Small intestine (tissue), 7 donors: ENCODE results near the gene HOXD11. TPM values are rescaled to one million over a fixed set of nuclear protein-coding genes. Genes with fewer than 3 reads are reported as not detected.

Source experiments
- DNase-seq, 2 donors: peaks; one replicate each; pipeline versions ENCODE4 v3.0.0 to v3.0.0-alpha.2; 2013
- FAIRE-seq: peaks from 2 replicates; lab custom pipeline; 2012; peaks lifted over from hg19 to GRCh38; lab: Jason Lieb, UNC
- H3K27ac ChIP-seq, 3 donors: one replicate each; pipeline ENCODE4 v1.5.1; 2013; ENCODE audit warnings: low read length in 2 of 3, mild to moderate bottlenecking in 2 of 3, control low read depth in 1 of 3, inconsistent platforms in 1 of 3, low read depth in 1 of 3, moderate library complexity in 1 of 3
- H3K27me3 ChIP-seq, 3 donors: one replicate each; pipeline ENCODE4 v1.6.1; 2013; ENCODE audit warnings: low read length in 3 of 3, inconsistent platforms in 1 of 3; ENCODE audit not compliant: control insufficient read depth in 3 of 3, insufficient read depth in 3 of 3
- H3K36me3 ChIP-seq, 3 donors: one replicate each; pipeline ENCODE4 v1.6.1; 2013; ENCODE audit warnings: low read length in 3 of 3, inconsistent platforms in 1 of 3, low read depth in 1 of 3, mild to moderate bottlenecking in 1 of 3, moderate library complexity in 1 of 3; ENCODE audit not compliant: control insufficient read depth in 3 of 3, insufficient read depth in 2 of 3
- H3K4me1 ChIP-seq, 3 donors: one replicate each; pipeline ENCODE4 v1.6.1; 2013; ENCODE audit warnings: low read length in 2 of 3, inconsistent platforms in 1 of 3, low read depth in 1 of 3, mild to moderate bottlenecking in 1 of 3, moderate library complexity in 1 of 3; ENCODE audit not compliant: control insufficient read depth in 3 of 3, insufficient read depth in 2 of 3
- H3K4me3 ChIP-seq, 3 donors: one replicate each; pipeline ENCODE4 v1.5.1; 2013; ENCODE audit warnings: low read length in 3 of 3, control low read depth in 1 of 3, inconsistent platforms in 1 of 3, low read depth in 1 of 3, mild to moderate bottlenecking in 1 of 3, moderate library complexity in 1 of 3
- H3K9me3 ChIP-seq, 2 donors: one replicate each; pipeline ENCODE4 v1.6.1; 2013; ENCODE audit warnings: low read depth in 1 of 2, low read length in 1 of 2; ENCODE audit not compliant: control insufficient read depth in 2 of 2, insufficient read depth in 1 of 2
- WGBS, 3 donors: extraction: QIAGEN DNeasy Blood & Tissue Kit; methylation state at CpG; one replicate each; pipeline ENCODE4 v1.1.7; 2013; 5-methylcytosine and 5-hydroxymethylcytosine counted together
- polyA plus RNA-seq, 4 donors: library from polyadenylated mRNA; stranded (reverse) in 3 of 4; unstranded in 1 of 4; fragments of 200-250 nt in 3 of 4; fragments of 120-200 nt in 1 of 4; gene quantifications; one replicate each; pipeline versions ENCODE4 v1.2.1 to v1.2.3, GENCODE V29; 2013
- donor health status: healthy with polysubstance abuse.
- donor health status: control.
- donor health status: control.
- donor health status: Bipolar disorder and iron deficiency.
- donor health status: healthy.

The HOXD11 gene
- polyA plus RNA-seq, 4 donors, result not detected

DNA sequence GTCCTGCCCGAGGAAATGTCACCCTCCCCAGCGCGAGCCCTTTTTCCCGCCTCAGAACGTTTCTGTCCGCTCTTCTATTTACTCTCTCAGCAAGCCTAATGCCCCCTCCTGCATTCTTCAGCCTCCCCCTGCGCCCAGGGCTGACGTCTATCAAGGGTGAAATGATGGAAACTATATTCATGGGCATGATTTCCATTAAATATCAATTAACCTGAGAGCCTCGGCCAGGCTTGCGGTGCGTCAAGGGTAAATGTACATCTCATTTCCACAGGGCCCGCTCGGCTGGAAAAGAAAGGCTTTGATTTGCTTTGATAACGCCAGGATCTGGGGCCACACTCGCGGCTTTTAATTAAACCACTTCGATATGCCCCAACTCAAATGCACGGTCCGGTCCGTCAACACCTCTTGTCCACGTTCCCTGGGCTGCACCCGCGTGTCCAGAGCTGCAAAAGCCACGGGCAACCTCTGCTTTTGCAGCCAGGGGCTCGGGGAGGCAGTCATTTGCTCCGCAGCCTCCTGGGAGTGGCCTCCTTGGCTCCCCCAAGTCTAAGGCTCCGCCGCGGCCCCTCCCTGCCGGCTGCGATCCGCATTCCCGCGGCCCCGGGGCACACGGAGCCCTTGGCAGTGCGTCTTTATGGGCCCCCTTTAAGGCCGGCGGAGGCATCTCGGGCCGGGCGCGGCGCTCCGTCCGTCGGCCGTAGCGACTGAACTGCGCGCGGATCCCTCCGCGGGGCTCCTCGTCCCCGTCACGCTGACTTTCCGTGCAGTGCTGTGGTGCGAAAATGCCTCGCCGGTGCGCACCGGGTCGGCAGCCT lies 22.1 kb downstream of the HOXD11 start, which contains the start of gene HOXD8:
TSS of gene HOXD8 (plus strand) at position 724 of the 815 bp plus-strand sequence. CDS start 662 bp downstream, outside the sequence.
- no peaks in the 10 kb centered on the region for H3K9me3 ChIP-seq
- 3 to 5% (median 4%) methylated on average over 59 to 64 of the region's 64 CpGs for WGBS, 3 donors
- DNase-seq (peak in 1 of 2 donors; percentile 76), FAIRE-seq (no peak)
- H3K27me3 ChIP-seq, result peaks cover 7 to 91% (median 37%) of the 10 kb centered on the region in 3 donors
- H3K27ac ChIP-seq, result peak within 1 kb of the TSS in 2 of 3 donors; percentile 75 to 77
- H3K36me3 ChIP-seq, result no peaks in the 10 kb centered on the region
- peak within 1 kb of the TSS; percentile 41 to 45 (median 44) for H3K4me3 ChIP-seq
- peaks cover 0 to 2% (median 2%) of the 10 kb centered on the region in 3 donors for H3K4me1 ChIP-seq

DNA sequence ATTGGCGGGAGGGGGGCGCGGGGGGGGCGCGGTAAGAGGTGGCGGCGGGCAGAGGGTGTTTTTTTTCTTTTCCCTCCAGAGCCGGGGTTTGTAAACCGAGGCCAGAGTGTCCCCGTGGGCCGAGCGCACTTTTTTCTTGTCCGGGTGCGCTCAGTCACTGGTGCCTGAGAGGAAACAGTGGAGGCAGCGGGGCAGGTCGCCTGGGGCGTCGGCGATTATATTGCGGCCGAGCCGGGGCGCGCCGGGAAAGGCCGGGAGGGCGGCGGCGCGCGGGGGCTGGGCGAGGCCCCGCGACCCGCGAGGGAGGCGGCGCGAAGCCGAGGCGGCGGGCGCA lies 22.7 kb downstream of the HOXD11 start:
- H3K27me3 ChIP-seq, result peaks cover 7 to 91% (median 36%) of the 10 kb centered on the region in 3 donors
- peak in 1 of 2 donors; percentile 65 for DNase-seq

DNA sequence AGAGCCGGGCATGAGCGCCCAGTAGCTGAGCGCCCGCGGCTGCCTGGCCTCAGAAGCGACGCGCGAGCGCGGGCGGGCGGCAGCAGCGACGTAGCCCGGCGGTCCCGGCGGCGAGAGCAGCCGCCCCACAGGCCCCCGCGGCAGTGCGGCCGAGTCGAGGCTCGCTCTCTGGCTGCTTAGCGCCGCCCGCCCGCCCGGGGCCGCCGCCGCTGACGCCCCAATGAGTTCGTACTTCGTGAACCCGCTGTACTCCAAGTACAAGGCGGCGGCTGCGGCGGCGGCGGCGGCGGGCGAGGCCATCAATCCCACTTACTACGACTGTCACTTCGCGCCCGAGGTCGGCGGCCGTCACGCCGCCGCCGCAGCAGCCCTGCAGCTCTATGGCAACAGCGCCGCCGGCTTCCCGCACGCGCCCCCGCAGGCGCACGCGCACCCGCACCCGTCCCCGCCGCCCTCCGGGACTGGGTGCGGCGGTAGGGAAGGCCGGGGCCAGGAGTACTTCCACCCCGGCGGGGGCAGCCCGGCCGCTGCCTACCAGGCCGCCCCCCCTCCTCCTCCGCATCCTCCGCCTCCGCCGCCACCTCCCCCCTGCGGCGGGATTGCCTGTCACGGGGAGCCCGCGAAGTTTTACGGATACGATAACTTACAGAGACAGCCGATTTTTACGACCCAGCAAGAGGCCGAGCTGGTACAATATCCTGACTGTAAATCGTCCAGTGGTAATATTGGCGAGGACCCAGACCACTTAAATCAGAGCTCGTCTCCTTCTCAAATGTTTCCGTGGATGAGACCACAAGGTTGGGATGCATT lies 23.3 kb downstream of the HOXD11 start:
- Histone ChIP-seq H3K27ac (peak overlapping the region in 2 of 3 donors; percentile 43 to 75), H3K27me3 (peaks cover 7 to 91% (median 36%) of the 10 kb centered on the region in 3 donors), H3K36me3 (no peaks in the 10 kb centered on the region), H3K4me3 (peak overlapping the region; percentile 41 to 45 (median 44)), H3K4me1 (peaks cover 0 to 2% (median 2%) of the 10 kb centered on the region in 3 donors), H3K9me3 (no peaks in the 10 kb centered on the region)
- DNase-seq (peak in 1 of 2 donors; percentile 67), FAIRE-seq (no peak)
- WGBS, 3 donors, result 3 to 6% (median 4%) methylated on average over 64 to 100 of the region's 100 CpGs

More for the DNA sequence above, 22.7 kb downstream of the HOXD11 start:
- 1 to 7% (median 4%) methylated on average over 37 to 43 of the region's 43 CpGs for WGBS, 3 donors
- H3K9me3 ChIP-seq, result no peaks in the 10 kb centered on the region
- peaks cover 0 to 2% (median 2%) of the 10 kb centered on the region in 3 donors for H3K4me1 ChIP-seq
- FAIRE-seq, result no peak
- H3K27ac ChIP-seq, result peak overlapping the region in 2 of 3 donors; percentile 59 to 75
- no peaks in the 10 kb centered on the region for H3K36me3 ChIP-seq
- H3K4me3 ChIP-seq, result peak overlapping the region; percentile 30 to 45 (median 44)

DNA sequence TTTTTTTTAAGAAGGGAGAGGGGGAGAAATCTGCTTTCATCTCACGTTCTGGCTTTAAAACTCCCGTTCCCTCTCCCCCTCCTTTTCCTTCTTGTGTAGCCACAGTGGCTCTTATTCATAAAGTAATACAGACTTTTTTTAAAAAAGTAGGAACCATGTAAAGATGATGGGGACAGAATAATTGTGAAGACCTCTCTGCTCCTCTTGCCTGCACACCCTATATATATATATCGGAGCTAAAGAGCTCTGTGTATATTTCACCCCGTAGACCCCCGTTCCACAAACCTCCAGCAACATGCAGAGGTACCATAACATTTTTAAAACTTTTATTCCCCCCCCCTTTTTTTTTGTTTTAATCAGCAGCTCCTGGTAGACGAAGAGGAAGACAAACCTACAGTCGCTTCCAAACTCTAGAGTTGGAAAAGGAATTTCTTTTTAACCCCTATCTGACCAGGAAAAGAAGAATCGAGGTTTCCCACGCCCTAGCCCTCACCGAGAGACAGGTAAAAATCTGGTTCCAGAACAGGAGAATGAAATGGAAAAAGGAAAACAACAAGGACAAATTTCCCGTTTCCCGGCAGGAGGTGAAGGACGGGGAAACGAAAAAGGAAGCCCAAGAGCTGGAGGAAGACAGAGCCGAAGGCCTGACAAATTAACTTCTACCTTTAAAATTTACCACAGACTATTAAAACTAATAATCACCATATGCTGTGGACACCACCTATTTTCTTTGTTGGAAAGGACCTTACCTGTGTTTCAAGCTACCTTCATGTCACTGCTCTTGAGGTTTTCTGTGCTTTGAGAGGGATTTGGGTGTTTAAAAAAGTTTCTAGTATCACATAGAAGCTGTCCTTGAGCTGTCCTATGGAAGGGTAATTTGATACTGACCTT lies 24.1 kb downstream of the HOXD11 start:
- Histone ChIP-seq H3K27ac (peak overlapping the region in 2 of 3 donors; percentile 43 to 75), H3K27me3 (peaks cover 7 to 91% (median 40%) of the 10 kb centered on the region in 3 donors), H3K4me1 (peaks cover 0 to 4% (median 2%) of the 10 kb centered on the region in 3 donors), H3K9me3 (no peaks in the 10 kb centered on the region), H3K4me3 (peak overlapping the region in 2 of 3 donors; percentile 41 to 44), H3K36me3 (no peaks in the 10 kb centered on the region)
- no peak for FAIRE-seq
- WGBS, 3 donors, result 10 to 16% (median 14%) methylated on average over 15 of the region's 15 CpGs
- DNase-seq, result no peak

DNA sequence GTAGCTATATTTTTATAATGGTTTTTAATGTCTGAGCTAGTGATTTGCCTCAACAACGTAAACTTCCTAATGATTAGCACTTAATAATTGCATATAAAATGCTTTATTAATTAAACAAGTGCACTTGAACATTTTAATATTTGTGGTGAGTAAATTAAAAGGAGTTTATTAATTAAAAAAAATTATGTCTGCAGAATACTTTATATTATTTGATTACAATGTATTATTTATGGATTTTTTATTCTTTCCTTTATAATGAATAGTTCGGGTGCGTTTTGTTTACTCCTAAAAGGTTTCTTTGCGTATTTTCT lies 24.7 kb downstream of the HOXD11 start:
- peaks cover 0 to 4% (median 2%) of the 10 kb centered on the region in 3 donors for H3K4me1 ChIP-seq
- 20 to 31% (median 23%) methylated on average over 4 of the region's 4 CpGs for WGBS, 3 donors
- no peaks in the 10 kb centered on the region for H3K9me3 ChIP-seq
- H3K27ac ChIP-seq, result no peak overlapping the region
- DNase-seq (no peak), FAIRE-seq (no peak)
- peak overlapping the region in 1 of 3 donors; percentile 21 for H3K4me3 ChIP-seq
- peaks cover 8 to 91% (median 41%) of the 10 kb centered on the region in 3 donors for H3K27me3 ChIP-seq
- H3K36me3 ChIP-seq, result no peaks in the 10 kb centered on the region

DNA sequence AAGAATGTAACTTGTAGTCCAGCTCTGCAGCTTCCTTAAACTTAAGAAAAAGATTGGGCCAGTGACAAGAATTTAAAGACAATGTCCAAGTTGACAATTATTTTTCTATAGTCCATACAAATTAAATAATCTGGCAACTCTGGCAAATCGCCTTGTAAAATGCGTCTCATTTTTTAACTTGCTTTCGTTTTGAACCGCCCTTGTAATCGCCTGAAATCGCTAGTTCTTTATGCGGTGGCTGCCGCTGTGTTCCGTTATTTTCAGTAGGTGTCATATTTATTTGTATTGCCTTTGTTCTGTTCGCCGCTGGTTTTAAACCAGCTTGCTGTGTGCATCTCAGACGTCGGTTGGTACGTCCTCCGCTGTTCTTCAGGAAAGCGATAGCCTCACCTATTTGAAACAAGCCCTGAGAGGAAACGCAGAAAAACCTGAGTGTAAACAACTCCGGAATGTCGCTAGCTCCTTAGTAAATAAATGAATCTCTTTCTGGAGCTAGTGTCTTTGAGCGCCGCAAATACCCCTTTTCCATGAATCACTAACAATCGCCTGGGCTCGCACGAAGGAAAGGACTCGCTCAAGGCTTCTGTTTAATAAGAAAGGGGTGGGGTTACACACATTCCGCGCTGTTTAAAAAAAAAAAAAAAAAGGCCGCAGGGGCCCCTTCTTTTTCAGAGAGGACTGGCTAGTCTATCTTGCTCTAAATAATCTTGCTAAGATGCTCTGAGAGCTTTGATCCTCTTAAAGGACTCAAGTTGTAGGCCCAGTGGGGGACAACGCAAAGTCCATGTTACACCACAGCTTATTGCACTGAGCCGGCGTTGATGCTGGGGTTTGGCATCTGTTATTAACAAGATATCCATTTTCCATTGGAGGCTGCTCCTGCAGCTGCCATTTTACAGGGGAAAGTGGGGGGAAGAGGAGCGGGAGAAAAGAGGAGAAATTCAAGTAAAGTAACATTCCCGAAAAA lies 25.4 kb downstream of the HOXD11 start:
- FAIRE-seq, result no peak
- WGBS, 3 donors, result 6 to 13% (median 11%) methylated on average over 33 of the region's 33 CpGs
- no peaks in the 10 kb centered on the region for H3K36me3 ChIP-seq
- peak overlapping the region in 2 of 3 donors; percentile 21 to 22 for H3K4me3 ChIP-seq
- peak overlapping the region in 1 of 3 donors; percentile 30 for H3K27ac ChIP-seq
- H3K27me3 ChIP-seq, result peaks cover 11 to 90% (median 41%) of the 10 kb centered on the region in 3 donors
- DNase-seq, result no peak
- H3K9me3 ChIP-seq, result no peaks in the 10 kb centered on the region
- H3K4me1 ChIP-seq, result peaks cover 0 to 4% (median 2%) of the 10 kb centered on the region in 3 donors

DNA sequence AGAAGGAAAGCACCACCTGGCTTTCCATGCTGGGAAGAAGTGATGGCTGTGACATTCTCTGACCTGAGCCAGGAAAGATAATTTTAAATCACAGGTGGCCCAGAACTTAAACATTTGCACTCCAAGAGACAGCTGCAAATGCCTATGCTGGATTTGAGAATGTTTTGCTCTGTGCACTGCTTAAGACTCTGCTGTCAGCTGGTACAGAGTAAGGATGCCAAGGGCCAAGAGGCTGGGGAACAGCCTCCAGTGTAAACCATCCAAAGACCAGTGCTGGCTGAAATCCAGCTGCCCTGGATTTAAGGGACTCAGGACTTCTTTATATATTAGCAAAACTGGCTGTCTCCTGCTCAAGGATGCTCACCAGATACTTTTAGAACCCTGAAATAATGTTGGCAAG lies 26.3 kb downstream of the HOXD11 start:
- DNase-seq (no peak), FAIRE-seq (no peak)
- H3K36me3 ChIP-seq, result no peaks in the 10 kb centered on the region
- H3K4me1 ChIP-seq, result peaks cover 0 to 4% (median 2%) of the 10 kb centered on the region in 3 donors
- peaks cover 7 to 88% (median 42%) of the 10 kb centered on the region in 3 donors for H3K27me3 ChIP-seq
- no peak overlapping the region for H3K27ac ChIP-seq
- H3K4me3 ChIP-seq, result no peak overlapping the region
- no peaks in the 10 kb centered on the region for H3K9me3 ChIP-seq
